Measurements from ENCODE around the gene TSC22D2. TPM values are rescaled to one million over a fixed set of nuclear protein-coding genes. Genes with fewer than 3 reads are reported as not detected.

Gene TSC22D2
- total and polyA plus RNA-seq, 10 of the 15 experiments (the other 5 are each of a cell fraction or from before 2014, with no cell fraction given), result 7.4 to 19.4 (median 10.9) TPM

DNA sequence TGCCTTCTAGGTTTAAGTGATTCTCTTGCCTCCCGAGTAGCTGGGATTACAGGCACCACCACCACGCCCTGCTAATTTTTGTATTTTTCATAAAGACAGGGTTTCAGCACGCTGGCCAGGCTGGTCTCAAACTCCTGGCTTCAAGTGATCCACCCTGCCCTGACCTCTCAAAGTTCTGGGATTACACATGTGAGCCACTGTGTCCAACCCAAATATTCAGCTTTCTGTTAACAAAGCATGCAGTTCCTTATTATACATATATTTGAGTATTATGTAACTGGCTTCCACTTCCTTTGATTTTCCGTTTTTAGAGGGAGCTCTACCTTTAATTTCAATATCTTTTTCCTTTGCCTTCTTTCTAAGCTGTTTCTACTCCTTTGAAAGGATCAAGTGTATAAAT, 26.1 kb downstream of the TSC22D2 start (continued):
- TF ChIP-seq, protein P1, sequence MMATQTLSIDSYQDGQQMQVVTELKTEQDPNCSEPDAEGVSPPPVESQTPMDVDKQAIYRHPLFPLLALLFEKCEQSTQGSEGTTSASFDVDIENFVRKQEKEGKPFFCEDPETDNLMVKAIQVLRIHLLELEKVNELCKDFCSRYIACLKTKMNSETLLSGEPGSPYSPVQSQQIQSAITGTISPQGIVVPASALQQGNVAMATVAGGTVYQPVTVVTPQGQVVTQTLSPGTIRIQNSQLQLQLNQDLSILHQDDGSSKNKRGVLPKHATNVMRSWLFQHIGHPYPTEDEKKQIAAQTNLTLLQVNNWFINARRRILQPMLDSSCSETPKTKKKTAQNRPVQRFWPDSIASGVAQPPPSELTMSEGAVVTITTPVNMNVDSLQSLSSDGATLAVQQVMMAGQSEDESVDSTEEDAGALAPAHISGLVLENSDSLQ (IDR thresholded peaks at IDR 0.05), result no peak
- TF ChIP-seq NFYB (IDR thresholded peaks at IDR 0.05; ENCODE audit: insufficient read depth, low read depth, low read length) (no peak), CBX3 (IDR thresholded peaks at IDR 0.05; ENCODE audit: borderline replicate concordance, low read depth) (no peak), KAT2A (conservative IDR thresholded peaks at IDR 0.05; ENCODE audit: control insufficient read depth, low read depth, low read length) (no peak), KLF5 (IDR thresholded peaks at IDR 0.05; ENCODE audit: partially characterized antibody) (no peak), EZH2 (IDR thresholded peaks at IDR 0.05; ENCODE audit: borderline replicate concordance, control insufficient read depth, low read depth, low read length) (no peak), MEF2B (IDR thresholded peaks at IDR 0.05; ENCODE audit: partially characterized antibody, poor library complexity, severe bottlenecking) (no peak)

DNA sequence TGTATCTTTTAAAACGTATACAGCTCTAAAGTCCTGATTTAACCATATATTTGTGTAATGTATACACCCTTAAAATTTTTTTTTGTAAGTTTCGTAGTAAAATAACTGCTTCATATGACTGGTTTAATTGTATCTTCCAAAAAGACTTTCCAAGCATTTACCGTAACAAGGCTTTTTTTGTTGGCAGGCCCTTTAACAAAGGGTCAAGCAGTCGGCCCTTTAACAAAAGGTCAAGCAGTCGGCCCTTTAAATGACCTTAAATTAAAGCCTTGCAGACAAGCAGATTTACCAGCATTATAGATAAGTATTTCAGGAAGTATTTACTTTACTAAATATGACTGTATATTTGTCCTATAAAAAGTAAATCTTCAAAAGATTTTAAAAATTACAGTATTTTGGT, 28.1 kb downstream of the TSC22D2 start:
- peaks cover 21% of the 10 kb centered on the region for H3K79me2 ChIP-seq (ENCODE audit: control insufficient read depth, insufficient read depth, low read length)
- TF ChIP-seq ZZZ3 (IDR thresholded peaks at IDR 0.05; ENCODE audit: control insufficient read depth, insufficient read length, low read depth) (no peak), MEF2B (IDR thresholded peaks at IDR 0.05; ENCODE audit: partially characterized antibody, poor library complexity, severe bottlenecking) (no peak), ASH2L (IDR thresholded peaks at IDR 0.05; ENCODE audit: borderline replicate concordance, low read depth) (no peak), YY1 (IDR thresholded peaks at IDR 0.05; ENCODE audit: low read depth, low read length) (no peak), NFYA (IDR thresholded peaks at IDR 0.05; ENCODE audit: borderline replicate concordance, low read depth, low read length) (no peak), MYC (IDR thresholded peaks at IDR 0.05; ENCODE audit: insufficient read depth, insufficient read length, insufficient replicate concordance, low read length, severe bottlenecking) (no peak), HCFC1 (IDR thresholded peaks at IDR 0.05; ENCODE audit: low read length) (no peak), TCF3 (IDR thresholded peaks at IDR 0.05; ENCODE audit: borderline replicate concordance, insufficient read depth, low read depth, low read length) (no peak)
- TF ChIP-seq, protein P2, sequence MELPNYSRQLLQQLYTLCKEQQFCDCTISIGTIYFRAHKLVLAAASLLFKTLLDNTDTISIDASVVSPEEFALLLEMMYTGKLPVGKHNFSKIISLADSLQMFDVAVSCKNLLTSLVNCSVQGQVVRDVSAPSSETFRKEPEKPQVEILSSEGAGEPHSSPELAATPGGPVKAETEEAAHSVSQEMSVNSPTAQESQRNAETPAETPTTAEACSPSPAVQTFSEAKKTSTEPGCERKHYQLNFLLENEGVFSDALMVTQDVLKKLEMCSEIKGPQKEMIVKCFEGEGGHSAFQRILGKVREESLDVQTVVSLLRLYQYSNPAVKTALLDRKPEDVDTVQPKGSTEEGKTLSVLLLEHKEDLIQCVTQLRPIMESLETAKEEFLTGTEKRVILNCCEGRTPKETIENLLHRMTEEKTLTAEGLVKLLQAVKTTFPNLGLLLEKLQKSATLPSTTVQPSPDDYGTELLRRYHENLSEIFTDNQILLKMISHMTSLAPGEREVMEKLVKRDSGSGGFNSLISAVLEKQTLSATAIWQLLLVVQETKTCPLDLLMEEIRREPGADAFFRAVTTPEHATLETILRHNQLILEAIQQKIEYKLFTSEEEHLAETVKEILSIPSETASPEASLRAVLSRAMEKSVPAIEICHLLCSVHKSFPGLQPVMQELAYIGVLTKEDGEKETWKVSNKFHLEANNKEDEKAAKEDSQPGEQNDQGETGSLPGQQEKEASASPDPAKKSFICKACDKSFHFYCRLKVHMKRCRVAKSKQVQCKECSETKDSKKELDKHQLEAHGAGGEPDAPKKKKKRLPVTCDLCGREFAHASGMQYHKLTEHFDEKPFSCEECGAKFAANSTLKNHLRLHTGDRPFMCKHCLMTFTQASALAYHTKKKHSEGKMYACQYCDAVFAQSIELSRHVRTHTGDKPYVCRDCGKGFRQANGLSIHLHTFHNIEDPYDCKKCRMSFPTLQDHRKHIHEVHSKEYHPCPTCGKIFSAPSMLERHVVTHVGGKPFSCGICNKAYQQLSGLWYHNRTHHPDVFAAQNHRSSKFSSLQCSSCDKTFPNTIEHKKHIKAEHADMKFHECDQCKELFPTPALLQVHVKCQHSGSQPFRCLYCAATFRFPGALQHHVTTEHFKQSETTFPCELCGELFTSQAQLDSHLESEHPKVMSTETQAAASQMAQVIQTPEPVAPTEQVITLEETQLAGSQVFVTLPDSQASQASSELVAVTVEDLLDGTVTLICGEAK (IDR thresholded peaks at IDR 0.05; ENCODE audit: borderline replicate concordance), result no peak
- TF ChIP-seq, protein P3, sequence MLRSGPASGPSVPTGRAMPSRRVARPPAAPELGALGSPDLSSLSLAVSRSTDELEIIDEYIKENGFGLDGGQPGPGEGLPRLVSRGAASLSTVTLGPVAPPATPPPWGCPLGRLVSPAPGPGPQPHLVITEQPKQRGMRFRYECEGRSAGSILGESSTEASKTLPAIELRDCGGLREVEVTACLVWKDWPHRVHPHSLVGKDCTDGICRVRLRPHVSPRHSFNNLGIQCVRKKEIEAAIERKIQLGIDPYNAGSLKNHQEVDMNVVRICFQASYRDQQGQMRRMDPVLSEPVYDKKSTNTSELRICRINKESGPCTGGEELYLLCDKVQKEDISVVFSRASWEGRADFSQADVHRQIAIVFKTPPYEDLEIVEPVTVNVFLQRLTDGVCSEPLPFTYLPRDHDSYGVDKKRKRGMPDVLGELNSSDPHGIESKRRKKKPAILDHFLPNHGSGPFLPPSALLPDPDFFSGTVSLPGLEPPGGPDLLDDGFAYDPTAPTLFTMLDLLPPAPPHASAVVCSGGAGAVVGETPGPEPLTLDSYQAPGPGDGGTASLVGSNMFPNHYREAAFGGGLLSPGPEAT (IDR thresholded peaks at IDR 0.05; ENCODE audit: low read depth), result no peak

More for the DNA sequence above, 28.1 kb downstream of the TSC22D2 start:
- no peak for DNase-seq (ENCODE audit: low read depth, low spot score)
- ChIA-PET CTCF (interaction anchor here (1.7 kb wide), 1 partner anchor 26 kb away, joined by 4 read pairs; no protein-coding TSS in a partner anchor), POLR2A (no interaction called here), SMC1A (ENCODE audit: uncharacterized antibody, unreplicated experiment) (interaction anchor here (1.0 to 1.1 kb wide), 3 partner anchors 23 to 48 kb away, joined by 3 read pairs; no protein-coding TSS in a partner anchor), RAD21 (ENCODE audit: unreplicated experiment) (no interaction called here)
- Histone ChIP-seq H3K9me3 (replicated peaks; ENCODE audit: control insufficient read depth, insufficient read depth, low read length) (no peaks in the 10 kb centered on the region; the same call in 2 of the 3 replicates), H3K9ac (ENCODE audit: control insufficient read depth, insufficient read depth, low read length) (no peak overlapping the region), H2AFZ (ENCODE audit: control insufficient read depth, low read depth, low read length) (no peak overlapping the region), H3K27ac (ENCODE audit: control insufficient read depth, insufficient read depth) (no peak overlapping the region), H3K36me3 (ENCODE audit: control insufficient read depth in 2 of 2, insufficient read depth in 2 of 2, low read length in 1 of 2) (no peaks in the 10 kb centered on the region), H3K4me3 (no peak overlapping the region), H4K20me1 (ENCODE audit: control insufficient read depth, insufficient read depth) (no peaks in the 10 kb centered on the region), H3K27me3 (replicated peaks in 1 of 2; ENCODE audit: control insufficient read depth in 2 of 2, insufficient read depth in 2 of 2, low read length in 1 of 2) (no peaks in the 10 kb centered on the region), H3K4me2 (ENCODE audit: control insufficient read depth, insufficient read depth) (no peak overlapping the region), H3K4me1 (ENCODE audit: control insufficient read depth, insufficient read depth, low read length) (no peaks in the 10 kb centered on the region)
- BruUV-seq (replicated peaks), result no TSS peak
- WGBS (ENCODE audit: insufficient coverage, insufficient replicate concordance, low lambda C conversion rate, missing lambda C conversion rate), result 97% methylated on average over 5 of the region's 5 CpGs
- ATAC-seq, result no peak
- intact Hi-C loops (cut with micrococcal nuclease; ENCODE audit: unreplicated experiment) (no loop called here), in situ Hi-C loops (cut with MboI) (no loop called here)
- FAIRE-seq, result no peak

Data from GM12878 (cell line).